Adipocyte (in vitro differentiated cells): ENCODE results near the gene NOL4L.

Source experiments
- DNase-seq: peaks from one replicate; pipeline ENCODE4 v3.0.0-alpha.2; 2015; ENCODE audit warnings: low read depth
- H3K27me3 ChIP-seq: replicated peaks from 2 replicates; pipeline ENCODE4 v1.7.0; 2013; ENCODE audit warnings: mild to moderate bottlenecking, low read length, moderate library complexity; ENCODE audit not compliant: control insufficient read depth, insufficient read depth
- H3K36me3 ChIP-seq: 2 replicates; pipeline ENCODE4 v1.7.0; 2013; ENCODE audit warnings: low read length, mild to moderate bottlenecking, moderate library complexity; ENCODE audit not compliant: control insufficient read depth, insufficient read depth, severe bottlenecking
- H3K4me1 ChIP-seq: 2 replicates; pipeline ENCODE4 v1.7.0; 2013; ENCODE audit warnings: mild to moderate bottlenecking, low read length, moderate library complexity; ENCODE audit not compliant: control insufficient read depth, insufficient read depth
- H3K4me3 ChIP-seq: 2 replicates; pipeline ENCODE4 v1.7.0; 2013; ENCODE audit warnings: mild to moderate bottlenecking, low read length, moderate library complexity
- H3K9ac ChIP-seq: 2 replicates; pipeline ENCODE4 v1.7.0; 2013; ENCODE audit warnings: mild to moderate bottlenecking, low read length, moderate library complexity
- H3K9me3 ChIP-seq: 2 replicates; pipeline ENCODE4 v1.7.0; 2013; ENCODE audit warnings: mild to moderate bottlenecking, low read length, moderate library complexity; ENCODE audit not compliant: control insufficient read depth

The NOL4L gene

DNA sequence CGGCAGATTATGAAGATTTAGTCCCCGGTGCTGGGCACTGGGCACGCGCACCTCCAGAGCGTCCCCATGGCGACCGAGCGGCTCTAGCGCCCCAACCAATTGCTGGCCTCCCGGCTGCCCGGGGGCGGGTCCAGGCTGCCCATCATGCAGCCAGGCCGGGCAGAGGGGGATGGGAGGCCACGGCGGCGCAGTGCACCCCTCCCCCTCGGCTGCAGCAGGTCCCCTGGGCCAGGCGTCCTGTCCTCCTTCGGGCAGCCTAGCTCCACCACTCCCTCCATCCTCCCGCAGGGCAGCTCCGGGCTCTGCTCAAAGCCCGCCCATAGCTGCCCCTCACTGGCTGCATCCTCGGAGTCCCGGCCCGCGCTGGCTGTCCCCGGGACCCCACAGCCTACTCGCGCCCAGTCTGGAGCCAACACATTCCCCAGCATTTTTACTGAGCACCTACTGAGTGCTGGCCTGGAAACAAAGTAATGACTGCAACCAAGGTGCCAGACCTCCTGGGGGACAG, 127.6 kb downstream of the NOL4L start:
- Histone ChIP-seq H3K9me3 (no peaks in the 10 kb centered on the region), H3K36me3 (peaks cover under 1% of the 10 kb centered on the region), H3K4me1 (peaks cover 2% of the 10 kb centered on the region), H3K9ac (no peak overlapping the region), H3K27me3 (no peaks in the 10 kb centered on the region), H3K4me3 (peak overlapping the region; percentile 37)
- DNase-seq: peak; percentile 82

DNA sequence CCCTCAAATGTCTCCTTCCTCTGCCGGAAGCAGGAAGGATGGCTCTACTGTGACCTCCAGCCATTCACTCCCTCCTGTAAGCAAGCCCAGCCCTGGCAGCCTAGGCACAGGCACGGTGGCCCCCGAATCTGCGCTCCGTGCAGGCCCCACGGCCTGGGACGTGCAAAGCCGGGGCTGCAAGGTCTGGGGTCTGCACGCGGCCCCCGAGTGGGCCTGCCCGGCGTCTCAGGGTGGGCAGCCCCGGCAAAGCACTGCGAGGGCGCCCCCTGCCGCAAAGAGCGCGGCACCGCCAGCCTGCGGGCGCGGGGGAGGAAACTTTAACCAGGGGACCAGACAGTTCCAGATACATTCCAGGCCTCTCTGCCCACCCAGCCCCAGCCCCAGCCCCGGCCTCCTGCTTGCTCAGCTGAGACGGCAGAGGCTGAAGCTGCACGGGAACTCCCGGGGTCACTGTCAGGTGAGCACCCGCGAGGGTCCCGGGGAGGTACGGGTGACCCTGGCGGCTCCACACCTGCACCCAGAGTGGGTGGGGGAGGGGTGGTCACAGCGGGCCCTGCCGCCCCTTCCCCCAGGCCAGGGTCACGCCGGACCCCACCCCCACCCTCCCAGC, 128.2 kb downstream of the NOL4L start:
- no peaks in the 10 kb centered on the region for H3K9me3 ChIP-seq
- H3K9ac ChIP-seq: peak overlapping the region; percentile 39
- peaks cover 6% of the 10 kb centered on the region for H3K36me3 ChIP-seq
- H3K4me3 ChIP-seq: peak overlapping the region; percentile 37
- DNase-seq: peak; percentile 81
- H3K27me3 ChIP-seq: no peaks in the 10 kb centered on the region
- H3K4me1 ChIP-seq: peaks cover 2% of the 10 kb centered on the region

DNA sequence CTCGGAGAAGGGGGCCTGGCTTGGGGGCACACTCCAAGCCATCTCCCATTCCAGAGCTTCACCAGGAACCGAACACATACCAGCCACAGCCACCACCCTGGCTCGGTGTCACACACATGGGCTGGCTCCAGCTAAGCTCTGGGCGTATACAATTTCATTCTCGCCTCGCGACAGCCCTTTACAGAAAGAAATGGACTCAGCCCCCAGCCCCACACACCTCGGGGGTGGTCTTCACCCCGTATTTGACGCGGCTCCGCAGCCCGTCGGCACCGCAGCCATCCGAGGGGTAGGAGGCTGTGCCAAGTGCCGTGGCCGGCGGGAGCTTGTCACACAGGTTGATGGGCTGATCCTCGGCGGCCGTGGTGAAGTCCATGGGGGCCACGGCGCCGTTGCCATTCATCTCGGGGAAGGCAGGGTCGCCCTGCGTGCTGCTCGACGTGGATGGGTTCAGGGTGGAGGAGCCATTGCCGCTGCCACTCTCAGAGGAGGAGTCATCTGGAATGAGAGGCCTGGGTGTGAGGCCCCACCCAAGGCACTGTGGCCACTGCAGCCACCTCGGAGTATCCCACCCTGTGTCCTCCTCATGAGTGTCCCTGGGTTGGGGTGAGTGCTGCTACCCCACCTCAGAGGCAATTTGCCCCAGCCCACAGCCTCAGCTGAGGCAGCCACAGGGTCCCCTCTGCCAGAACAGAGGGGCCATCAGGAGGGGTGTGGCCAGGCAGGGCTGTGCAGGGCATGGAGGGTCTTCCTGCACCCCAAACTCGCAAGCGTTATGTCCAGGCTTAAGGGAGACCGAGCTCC, 129.0 kb downstream of the NOL4L start:
- Histone ChIP-seq H3K27me3 (no peaks in the 10 kb centered on the region), H3K4me1 (peaks cover 2% of the 10 kb centered on the region), H3K9me3 (no peaks in the 10 kb centered on the region), H3K4me3 (no peak overlapping the region), H3K36me3 (peaks cover 11% of the 10 kb centered on the region), H3K9ac (peak overlapping the region; percentile 39)
- DNase-seq: no peak

DNA sequence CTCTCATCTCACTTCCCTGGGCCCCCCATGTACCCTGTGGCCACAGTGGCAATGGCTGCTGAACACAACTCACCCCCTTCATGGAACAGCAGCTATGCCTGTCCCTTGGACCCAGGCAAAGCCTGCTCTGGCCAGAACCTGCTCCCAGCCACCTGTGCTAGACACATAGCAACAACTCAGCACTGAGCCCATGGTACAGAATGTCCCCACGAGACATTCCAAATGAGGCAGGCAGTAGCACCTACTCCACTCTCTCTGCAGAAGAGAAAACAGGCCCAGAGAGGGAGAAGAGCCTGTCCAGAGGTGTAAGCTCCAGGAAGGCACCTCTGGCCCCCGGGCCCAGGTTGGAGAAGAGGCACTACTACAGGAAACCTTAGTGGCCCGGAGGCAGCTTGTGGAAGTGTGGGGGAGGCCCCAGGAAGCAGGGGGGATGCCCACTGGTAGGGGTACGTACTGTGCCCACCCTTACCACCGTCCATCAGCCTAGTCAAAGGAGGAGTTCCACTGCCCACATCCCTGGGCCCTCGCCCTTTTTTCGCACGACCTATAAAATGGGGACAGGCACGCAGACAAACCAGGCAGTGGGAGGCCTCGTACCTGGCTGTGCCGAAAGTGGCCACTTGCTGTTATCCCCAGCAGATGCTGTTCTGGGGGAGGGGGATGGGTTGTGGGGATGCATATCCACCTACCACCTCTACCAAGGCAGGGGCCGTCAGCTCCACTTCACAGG, 129.8 kb downstream of the NOL4L start:
- H3K9me3 ChIP-seq: no peaks in the 10 kb centered on the region
- H3K4me3 ChIP-seq: no peak overlapping the region
- DNase-seq: no peak
- no peaks in the 10 kb centered on the region for H3K27me3 ChIP-seq
- peaks cover 2% of the 10 kb centered on the region for H3K4me1 ChIP-seq
- H3K36me3 ChIP-seq: peaks cover 11% of the 10 kb centered on the region
- H3K9ac ChIP-seq: no peak overlapping the region

DNA sequence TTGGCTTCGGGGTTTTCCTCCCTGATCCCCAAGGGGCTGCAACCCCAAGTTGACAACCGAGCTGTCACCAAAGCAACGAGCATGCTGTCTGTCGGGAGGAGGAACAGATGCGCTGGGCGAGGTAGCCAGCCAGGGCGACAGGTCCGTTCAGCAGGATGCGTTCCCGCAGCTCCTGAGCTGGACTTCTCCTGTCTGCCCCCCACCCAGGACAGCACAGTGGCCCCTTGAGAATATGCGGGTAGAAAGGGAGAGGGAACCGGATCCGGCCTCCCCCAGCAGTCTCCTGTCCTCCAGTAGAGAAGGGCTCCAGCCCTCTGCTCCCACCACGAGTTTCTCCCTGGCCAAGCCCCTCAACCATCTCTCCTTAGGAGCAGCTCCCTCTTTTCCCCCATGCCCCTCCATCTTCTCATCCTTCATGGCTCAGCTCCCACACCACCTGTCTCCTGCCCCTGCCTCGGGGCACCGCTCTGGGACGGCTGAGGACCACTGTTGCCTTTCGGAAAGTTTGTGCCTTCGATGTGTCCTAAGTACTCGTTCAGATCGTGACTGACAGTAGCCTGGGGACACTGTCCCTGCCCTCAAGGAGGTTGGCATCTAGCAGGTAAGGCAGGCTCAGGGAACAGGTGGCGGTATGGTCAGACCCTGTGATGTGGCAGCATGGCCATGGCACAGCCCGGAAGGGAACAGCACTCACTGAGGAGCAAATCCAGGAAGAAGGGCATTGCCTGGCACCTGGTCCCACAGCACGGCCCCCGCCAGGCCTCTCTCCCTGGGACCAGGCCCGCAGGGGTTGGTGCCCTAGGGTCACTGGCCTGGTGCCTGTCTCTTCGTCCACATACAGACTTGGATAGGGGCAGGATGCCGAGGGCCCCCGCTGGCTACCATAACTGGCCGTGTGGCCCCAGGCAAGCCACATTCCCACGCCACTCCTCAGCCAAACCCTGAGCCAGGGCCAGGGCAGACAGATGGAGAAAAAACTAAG, 130.7 kb downstream of the NOL4L start:
- no peak overlapping the region for H3K4me3 ChIP-seq
- DNase-seq: no peak
- H3K27me3 ChIP-seq: no peaks in the 10 kb centered on the region
- no peaks in the 10 kb centered on the region for H3K9me3 ChIP-seq
- H3K4me1 ChIP-seq: peaks cover 2% of the 10 kb centered on the region
- H3K9ac ChIP-seq: no peak overlapping the region
- H3K36me3 ChIP-seq: peaks cover 11% of the 10 kb centered on the region

DNA sequence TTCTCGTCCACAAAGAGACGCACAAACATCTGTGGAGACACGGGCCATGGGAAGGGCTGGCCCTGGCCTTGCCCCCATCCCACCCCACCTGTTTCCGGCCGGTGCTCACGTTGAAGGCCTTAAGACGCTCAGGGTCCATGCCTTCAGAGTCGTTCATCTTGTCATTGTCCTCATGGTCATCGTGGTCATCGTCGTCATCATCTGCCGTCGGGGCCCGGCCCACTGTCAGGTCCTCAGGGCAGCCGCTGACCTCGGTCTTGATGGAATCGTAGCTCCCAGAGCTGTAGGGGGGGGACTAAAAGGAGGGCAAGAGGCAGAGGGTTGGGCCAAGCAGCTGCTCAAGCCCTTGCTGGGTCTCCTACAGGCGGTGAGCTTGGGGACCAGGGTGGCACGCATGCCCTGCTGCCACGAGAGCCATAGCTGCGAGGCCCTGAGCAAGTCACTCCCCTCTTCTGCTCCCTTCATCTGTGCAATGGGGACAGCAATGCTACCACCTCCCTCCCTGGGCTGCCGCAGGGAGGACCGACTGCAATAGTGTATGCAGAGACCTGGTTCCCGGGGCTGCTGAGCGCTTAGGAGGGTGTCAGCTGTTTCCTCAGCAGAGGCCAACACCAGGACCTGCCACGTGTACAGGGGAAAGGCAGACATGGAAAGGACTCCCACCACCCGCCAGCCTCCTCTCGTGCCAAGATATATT, 131.5 kb downstream of the NOL4L start:
- Histone ChIP-seq H3K9me3 (no peaks in the 10 kb centered on the region), H3K27me3 (no peaks in the 10 kb centered on the region), H3K9ac (no peak overlapping the region), H3K36me3 (peaks cover 11% of the 10 kb centered on the region), H3K4me3 (no peak overlapping the region), H3K4me1 (peaks cover 6% of the 10 kb centered on the region)
- DNase-seq: no peak

DNA sequence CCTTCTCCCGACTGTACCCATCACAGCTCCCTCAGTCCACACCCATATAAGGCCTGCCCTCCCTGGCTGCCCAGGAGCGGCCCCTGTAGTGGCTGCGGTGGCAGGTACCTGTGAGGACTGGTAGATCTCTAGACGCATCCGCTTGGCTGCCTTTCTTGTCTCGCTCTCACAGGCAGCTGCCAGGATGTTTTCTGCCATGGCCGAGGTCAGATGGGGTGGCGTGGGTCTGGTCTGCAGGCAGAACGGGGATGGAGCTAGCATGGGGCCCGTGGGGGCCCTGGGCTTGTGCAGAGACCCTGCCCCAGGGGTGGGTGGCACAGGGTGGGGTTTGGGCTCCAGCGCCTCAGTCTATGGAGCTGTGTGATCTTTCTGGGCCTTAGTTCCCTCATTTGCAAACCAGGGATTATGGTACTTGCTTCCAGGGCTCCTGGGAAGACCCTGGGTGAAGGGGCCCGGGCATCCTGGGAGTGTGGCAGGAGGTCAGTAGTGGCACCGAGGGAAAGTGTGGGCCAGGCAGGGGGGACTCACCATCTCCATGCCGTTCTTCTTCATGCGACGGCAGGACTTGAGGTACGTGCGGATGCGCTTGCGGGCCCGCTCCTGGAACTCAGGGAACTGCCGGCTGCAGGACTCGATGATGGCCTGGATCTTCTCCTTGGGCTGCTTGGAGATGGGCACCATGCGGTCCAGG, 132.2 kb downstream of the NOL4L start:
- no peak overlapping the region for H3K4me3 ChIP-seq
- no peak overlapping the region for H3K9ac ChIP-seq
- DNase-seq: no peak
- no peaks in the 10 kb centered on the region for H3K9me3 ChIP-seq
- peaks cover 11% of the 10 kb centered on the region for H3K36me3 ChIP-seq
- H3K27me3 ChIP-seq: no peaks in the 10 kb centered on the region
- peaks cover 12% of the 10 kb centered on the region for H3K4me1 ChIP-seq

DNA sequence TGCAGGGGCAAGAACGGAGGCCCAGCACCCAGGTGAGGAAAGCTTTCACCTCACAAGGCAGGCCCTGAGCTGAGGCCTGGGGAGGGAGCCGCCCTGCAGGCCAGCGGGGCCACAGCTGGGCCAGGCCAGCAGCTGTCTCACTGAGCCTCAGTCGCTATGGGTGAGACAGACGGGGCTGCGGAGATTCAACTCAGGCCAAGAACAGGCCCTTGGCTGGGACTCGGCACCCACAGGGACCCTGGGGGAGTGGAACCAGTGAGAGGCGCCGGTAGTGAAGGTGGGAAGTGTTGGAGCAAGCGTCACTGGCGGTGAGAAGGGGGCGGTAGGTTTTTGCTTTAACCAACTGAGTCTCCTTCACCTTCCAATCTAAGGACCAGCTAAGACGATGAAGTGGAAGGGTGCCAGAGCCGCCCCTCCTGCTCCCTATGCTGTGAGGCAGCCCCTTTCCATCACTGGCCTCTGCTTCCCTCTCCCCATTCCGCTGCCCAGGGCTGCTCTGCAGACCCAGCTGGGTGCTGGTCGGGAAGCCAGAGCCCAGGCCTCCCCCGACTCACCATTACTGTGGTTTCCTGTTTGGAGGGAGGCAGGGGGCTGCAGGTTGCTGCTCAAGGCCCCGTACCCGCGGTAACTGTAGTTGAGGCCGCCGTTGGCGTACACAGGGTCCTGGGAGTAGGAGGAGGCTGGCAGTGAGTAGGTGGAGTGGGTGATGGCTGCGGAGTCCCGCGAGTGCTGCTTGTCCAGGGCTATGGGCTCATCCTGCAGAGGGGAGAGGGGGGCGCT, 133.3 kb downstream of the NOL4L start:
- no peaks in the 10 kb centered on the region for H3K27me3 ChIP-seq
- peaks cover 10% of the 10 kb centered on the region for H3K4me1 ChIP-seq
- no peaks in the 10 kb centered on the region for H3K9me3 ChIP-seq
- H3K9ac ChIP-seq: no peak overlapping the region
- peaks cover 11% of the 10 kb centered on the region for H3K36me3 ChIP-seq
- no peak for DNase-seq
- no peak overlapping the region for H3K4me3 ChIP-seq

DNA sequence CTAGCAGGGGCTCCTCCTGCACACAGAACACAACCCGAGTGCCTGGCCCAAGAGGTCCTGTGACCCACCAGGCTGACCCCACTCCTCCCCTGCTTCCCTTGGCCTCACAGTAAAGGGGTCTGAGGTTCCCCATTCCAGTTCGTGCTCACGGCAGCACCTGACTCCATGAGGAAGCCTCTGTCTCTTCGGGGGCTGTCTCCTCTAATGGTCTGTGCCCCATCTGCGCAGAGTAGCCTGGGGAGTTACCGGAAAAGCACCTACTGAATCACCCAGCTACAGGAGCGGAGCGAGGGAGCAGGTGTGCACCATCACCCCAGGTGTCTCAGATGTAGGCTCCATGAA, 133.8 kb downstream of the NOL4L start:
- peaks cover 16% of the 10 kb centered on the region for H3K36me3 ChIP-seq

More for the DNA sequence above, 133.8 kb downstream of the NOL4L start:
- DNase-seq: no peak
- no peak overlapping the region for H3K9ac ChIP-seq
- H3K9me3 ChIP-seq: no peaks in the 10 kb centered on the region
- H3K4me1 ChIP-seq: peaks cover 10% of the 10 kb centered on the region
- H3K4me3 ChIP-seq: no peak overlapping the region
- H3K27me3 ChIP-seq: no peaks in the 10 kb centered on the region
